HepG2 (cell line): Measurements from ENCODE around the gene SCG2.

Experiments used
- CEBPZ ChIP-seq: IDR thresholded peaks from 2 replicates; pipeline ENCODE4 v1.6.1; 2012; ENCODE audit warnings: low read length, improper control_type of control experiment
- CTCF ChIP-seq: sonication (generic); formaldehyde crosslinking; IDR thresholded peaks from 2 replicates; pipeline ENCODE4 v1.5.0; 2020; ENCODE audit warnings: mild to moderate bottlenecking, missing genetic modification reagents, moderate library complexity
- KLF6 ChIP-seq: IDR thresholded peaks from 2 replicates; pipeline ENCODE4 v1.8.0; 2016; ENCODE audit warnings: missing biosample characterization, missing genetic modification reagents
- NFRKB ChIP-seq: fragments of 450-650 bp; IDR thresholded peaks from 2 replicates; pipeline ENCODE4 v1.6.1; 2017
- PATZ1 ChIP-seq: sonication (generic); formaldehyde crosslinking; IDR thresholded peaks from 2 replicates; pipeline ENCODE4 v1.4.0; 2020; ENCODE audit warnings: missing genetic modification reagents
- TOPORS ChIP-seq: sonication (generic); formaldehyde crosslinking; IDR thresholded peaks from 2 replicates; pipeline ENCODE4 v1.8.0; 2023; ENCODE audit warnings: mild to moderate bottlenecking, missing genetic modification reagents
- ZBTB1 ChIP-seq: sonication (generic); formaldehyde crosslinking; IDR thresholded peaks from 2 replicates; pipeline ENCODE4 v1.4.0; 2020; ENCODE audit warnings: missing genetic modification reagents, borderline replicate concordance
- ZNF274 ChIP-seq: sonication (generic); formaldehyde crosslinking; IDR thresholded peaks from 2 replicates; pipeline ENCODE4 v1.5.1; 2020; ENCODE audit warnings: mild to moderate bottlenecking, missing genetic modification reagents
- ZNF318 ChIP-seq: sonication (generic); formaldehyde crosslinking; IDR thresholded peaks from 2 replicates; pipeline ENCODE4 v1.4.0; 2020; ENCODE audit warnings: mild to moderate bottlenecking, missing genetic modification reagents
- ZNF670 ChIP-seq: sonication (generic); formaldehyde crosslinking; IDR thresholded peaks from 2 replicates; pipeline ENCODE4 v1.8.0; 2022; ENCODE audit warnings: mild to moderate bottlenecking, missing genetic modification reagents, borderline replicate concordance

- TF ChIP-seq NFRKB (no peak), ZNF670 (CRISPR knock-in tag) (no peak), ZBTB1 (CRISPR knock-in tag) (no peak), ZNF318 (no peak), CTCF (no peak), ZNF274 (CRISPR knock-in tag) (no peak), KLF6 (CRISPR knock-in tag) (no peak), PATZ1 (CRISPR knock-in tag) (no peak), TOPORS (CRISPR knock-in tag) (no peak), CEBPZ (no peak)
Measured at GRCh38 chr2:223578846-223579245, 23.3 kb downstream of the SCG2 start.
